ENCODE results near the gene LEFTY1. TPM values are rescaled to one million over a fixed set of nuclear protein-coding genes. Genes with fewer than 3 reads are reported as not detected.

The LEFTY1 gene
- total RNA-seq, 4 donors from 2014 or later = 1.0 TPM; not detected in 3

- WGBS, 2 donors = 85 to 94% methylated on average over 3 of the region's 3 CpGs
Measured at GRCh38 chr1:225926551-225927113, 37.7 kb upstream of the LEFTY1 start.

GRCh38 chr1:225923692-225924555, 35.0 kb upstream of the LEFTY1 start, which contains the start of gene PYCR2:
PYCR2 (minus strand) TSS chr1:225924250; CDS start chr1:225924110, 140 bp downstream.
- Histone ChIP-seq H3K27me3 (no peaks in the 10 kb centered on the region), H3K27ac (peak within 1 kb of the TSS; percentile 74 to 83 (median 82)), H3K4me3 (replicated peaks in 1 of 3) (peak within 1 kb of the TSS; percentile 55 to 93 (median 83)), H3K9me3 (no peaks in the 10 kb centered on the region), H3K36me3 (peaks cover 3% of the 10 kb centered on the region in 2 donors), H3K4me1 (peaks cover 6 to 12% of the 10 kb centered on the region in 2 donors)
- intact Hi-C loops (cut with DNase I) = loop anchor here (5.0 kb wide), 1 partner anchor 48 kb away; no protein-coding TSS in a partner anchor
- peak; percentile 95 to 96 for DNase-seq
- WGBS, 2 donors = 0% methylated on average over 20 to 38 of the region's 80 CpGs
- TF ChIP-seq POLR2A (IDR thresholded peaks at IDR 0.05) (peak; percentile 37 to 94), CTCF (IDR thresholded peaks at IDR 0.05) (no peak)

More at GRCh38 chr1:225926551-225927113, 37.7 kb upstream of the LEFTY1 start:
- Histone ChIP-seq H3K4me3 (replicated peaks in 1 of 3) (no peak overlapping the region), H3K4me1 (peaks cover 6 to 12% of the 10 kb centered on the region in 2 donors), H3K9me3 (no peaks in the 10 kb centered on the region), H3K27me3 (no peaks in the 10 kb centered on the region), H3K36me3 (no peaks in the 10 kb centered on the region), H3K27ac (no peak overlapping the region)
- TF ChIP-seq CTCF (IDR thresholded peaks at IDR 0.05) (no peak), POLR2A (IDR thresholded peaks at IDR 0.05) (no peak)
- intact Hi-C loops (cut with DNase I) = no loop called here
- DNase-seq = no peak

- TF ChIP-seq POLR2A (IDR thresholded peaks at IDR 0.05) (no peak), CTCF (IDR thresholded peaks at IDR 0.05) (no peak)
- peaks cover 3 to 6% of the 10 kb centered on the region in 2 donors for H3K36me3 ChIP-seq
- no peak for DNase-seq
- peak overlapping the region; percentile 55 to 93 (median 83) for H3K4me3 ChIP-seq (replicated peaks in 1 of 3)
- no peaks in the 10 kb centered on the region for H3K27me3 ChIP-seq
- H3K9me3 ChIP-seq = no peaks in the 10 kb centered on the region
- intact Hi-C loops (cut with DNase I) = loop anchor here (5.0 kb wide), 1 partner anchor 49 kb away; no protein-coding TSS in a partner anchor
- H3K4me1 ChIP-seq = peaks cover 6 to 12% of the 10 kb centered on the region in 2 donors
- WGBS, 2 donors = 0% methylated on average over 8 of the region's 8 CpGs
- H3K27ac ChIP-seq = peak overlapping the region in 1 of 3 donors; percentile 74
Measured at GRCh38 chr1:225923381-225923691, 34.4 kb upstream of the LEFTY1 start.

GRCh38 chr1:225921734-225922709, 33.1 kb upstream of the LEFTY1 start:
- intact Hi-C loops (cut with DNase I) = loop anchor here (5.0 kb wide), 1 partner anchor 50 kb away; no protein-coding TSS in a partner anchor
- H3K4me3 ChIP-seq (replicated peaks in 1 of 3) = no peak overlapping the region
- no peak for DNase-seq
- peaks cover 3 to 6% of the 10 kb centered on the region in 2 donors for H3K36me3 ChIP-seq
- WGBS, 2 donors = 94 to 95% methylated on average over 14 to 16 of the region's 23 CpGs
- H3K9me3 ChIP-seq = no peaks in the 10 kb centered on the region
- H3K27me3 ChIP-seq = no peaks in the 10 kb centered on the region
- H3K4me1 ChIP-seq = peaks cover 6 to 12% of the 10 kb centered on the region in 2 donors
- H3K27ac ChIP-seq = no peak overlapping the region
- TF ChIP-seq CTCF (IDR thresholded peaks at IDR 0.05) (no peak), POLR2A (IDR thresholded peaks at IDR 0.05) (no peak)

All from thyroid gland (tissue), 4 donors.